Caco-2 (cell line): ENCODE results near the gene CGNL1. TPM values are rescaled to one million over a fixed set of nuclear protein-coding genes. Genes with fewer than 3 reads are reported as not detected.

Experiments used
- BruUV-seq: library from RNA; stranded (reverse); fragments of 400-500 nt; replicated peaks from 2 replicates; lab custom pipeline; 2021; lab: Mats Ljungman, UMichigan
- CTCF ChIA-PET: fragments of 300-600 bp; sonication (Branson Sonifier 250); formaldehyde crosslinking; loops from one replicate; lab custom pipeline; 2022; ENCODE audit warnings: antibody characterized with exemption; lab: Charles Lee
- POLR2A ChIA-PET: fragments of 300-600 bp; sonication (Branson Sonifier 250); formaldehyde crosslinking; loops from one replicate; lab custom pipeline; 2022; ENCODE audit warnings: antibody characterized with exemption; lab: Charles Lee
- DNase-seq, 2 experiments: peaks; one replicate each; pipeline versions ENCODE4 v3.0.0 to v3.0.0-alpha.2; 2020 to 2022
- H3K27me3 ChIP-seq: replicated peaks from 2 replicates; pipeline ENCODE4 v1.6.0; 2011; ENCODE audit warnings: low read length; ENCODE audit not compliant: control insufficient read depth, insufficient read depth
- H3K36me3 ChIP-seq: 2 replicates; pipeline ENCODE4 v1.5.1; 2011; ENCODE audit warnings: low read length; ENCODE audit not compliant: control insufficient read depth, insufficient read depth
- H3K4me1 ChIP-seq: fragments of 250-450 bp; sonication (Bioruptor Pico); 2 replicates; pipeline ENCODE4 v1.5.1; 2020; ENCODE audit warnings: mild to moderate bottlenecking
- H3K4me3 ChIP-seq: 2 replicates; pipeline ENCODE4 v1.5.1; 2011; ENCODE audit warnings: low read depth, mild to moderate bottlenecking, control low read depth, low read length
- H3K9me3 ChIP-seq: fragments of 250-450 bp; sonication (Bioruptor Pico); 2 replicates; pipeline ENCODE4 v1.5.1; 2020; ENCODE audit warnings: mild to moderate bottlenecking, moderate library complexity
- H3K27ac Mint-ChIP-seq: one replicate; pipeline ENCODE4 v1.8.0; 2022; ENCODE audit warnings: mixed read lengths; ENCODE audit not compliant: unreplicated experiment
- H3K27me3 Mint-ChIP-seq: one replicate; pipeline ENCODE4 v1.8.0; 2022; ENCODE audit warnings: mixed read lengths; ENCODE audit not compliant: insufficient read depth, unreplicated experiment
- H3K36me3 Mint-ChIP-seq: one replicate; pipeline ENCODE4 v1.8.0; 2022; ENCODE audit warnings: mild to moderate bottlenecking, mixed read lengths; ENCODE audit not compliant: insufficient read depth, unreplicated experiment
- H3K4me1 Mint-ChIP-seq: one replicate; pipeline ENCODE4 v1.8.0; 2022; ENCODE audit warnings: low read depth, mixed read lengths; ENCODE audit not compliant: unreplicated experiment
- H3K4me3 Mint-ChIP-seq: one replicate; pipeline ENCODE4 v1.8.0; 2022; ENCODE audit warnings: mild to moderate bottlenecking, moderate library complexity, mixed read lengths; ENCODE audit not compliant: unreplicated experiment
- H3K9me3 Mint-ChIP-seq: one replicate; pipeline ENCODE4 v1.8.0; 2022; ENCODE audit warnings: mixed read lengths; ENCODE audit not compliant: unreplicated experiment
- intact Hi-C: fragments of 100-400 bp; cut with micrococcal nuclease; formaldehyde crosslinking; loops from one replicate; pipeline ENCODE4 v1.10.0; 2022; ENCODE audit not compliant: unreplicated experiment
- total RNA-seq: library from RNA; stranded (reverse); gene quantifications from 2 replicates; pipeline ENCODE4 v1.2.3, GENCODE V29; 2022
- TF ChIP-seq, protein P1 (sequence below), 2 experiments: fragments of 200-600 bp in 1 of 2; IDR thresholded peaks; 1 replicate in 1 of 2; 2 replicates in 1 of 2; pipeline versions ENCODE4 v1.5.1 to v1.8.0; 2011 to 2022; ENCODE audit warnings: antibody characterized with exemption in 1 of 2, control low read depth in 1 of 2, inconsistent platforms in 1 of 2, low read depth in 1 of 2, low read length in 1 of 2, mild to moderate bottlenecking in 1 of 2, moderate library complexity in 1 of 2; ENCODE audit not compliant: insufficient read depth in 1 of 2, severe bottlenecking in 1 of 2, unreplicated experiment in 1 of 2

The CGNL1 gene
- total RNA-seq, 1 experiment from 2014 or later, result 8.3 TPM

DNA sequence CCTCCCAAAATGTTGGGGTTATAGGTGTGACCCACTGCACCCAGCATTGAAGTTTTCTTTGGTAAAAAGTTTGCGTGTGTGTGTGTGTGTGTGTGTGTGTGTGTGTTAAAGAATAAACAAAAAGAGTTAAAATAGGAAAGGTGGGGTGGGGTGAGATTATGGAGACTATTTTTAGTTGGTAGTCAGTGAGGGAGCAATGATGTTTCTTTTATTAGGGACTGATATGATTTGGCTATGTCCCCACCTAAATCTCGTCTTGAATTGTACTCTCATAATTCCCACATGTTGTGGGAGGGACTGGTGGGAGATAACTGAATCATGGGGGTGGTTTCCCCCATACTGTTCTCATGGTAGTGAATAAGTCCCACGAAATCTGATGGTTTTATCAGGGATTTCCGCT lies 92.2 kb downstream of the CGNL1 start:
- Mint-ChIP-seq H3K4me1 (no peaks in the 10 kb centered on the region), H3K27me3 (no peaks in the 10 kb centered on the region), H3K36me3 (no peaks in the 10 kb centered on the region), H3K9me3 (no peaks in the 10 kb centered on the region), H3K27ac (no peak overlapping the region), H3K4me3 (no peak overlapping the region)
- TF ChIP-seq, protein P1, sequence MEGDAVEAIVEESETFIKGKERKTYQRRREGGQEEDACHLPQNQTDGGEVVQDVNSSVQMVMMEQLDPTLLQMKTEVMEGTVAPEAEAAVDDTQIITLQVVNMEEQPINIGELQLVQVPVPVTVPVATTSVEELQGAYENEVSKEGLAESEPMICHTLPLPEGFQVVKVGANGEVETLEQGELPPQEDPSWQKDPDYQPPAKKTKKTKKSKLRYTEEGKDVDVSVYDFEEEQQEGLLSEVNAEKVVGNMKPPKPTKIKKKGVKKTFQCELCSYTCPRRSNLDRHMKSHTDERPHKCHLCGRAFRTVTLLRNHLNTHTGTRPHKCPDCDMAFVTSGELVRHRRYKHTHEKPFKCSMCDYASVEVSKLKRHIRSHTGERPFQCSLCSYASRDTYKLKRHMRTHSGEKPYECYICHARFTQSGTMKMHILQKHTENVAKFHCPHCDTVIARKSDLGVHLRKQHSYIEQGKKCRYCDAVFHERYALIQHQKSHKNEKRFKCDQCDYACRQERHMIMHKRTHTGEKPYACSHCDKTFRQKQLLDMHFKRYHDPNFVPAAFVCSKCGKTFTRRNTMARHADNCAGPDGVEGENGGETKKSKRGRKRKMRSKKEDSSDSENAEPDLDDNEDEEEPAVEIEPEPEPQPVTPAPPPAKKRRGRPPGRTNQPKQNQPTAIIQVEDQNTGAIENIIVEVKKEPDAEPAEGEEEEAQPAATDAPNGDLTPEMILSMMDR (IDR thresholded peaks at IDR 0.05; ENCODE audit: insufficient read depth in 1 of 2, low read depth in 1 of 2, low read length in 1 of 2, severe bottlenecking in 1 of 2, unreplicated experiment in 1 of 2), result no peak
- POLR2A ChIA-PET, result no interaction called here
- Histone ChIP-seq H3K36me3 (no peaks in the 10 kb centered on the region), H3K27me3 (no peaks in the 10 kb centered on the region), H3K4me3 (no peak overlapping the region), H3K9me3 (no peaks in the 10 kb centered on the region), H3K4me1 (no peaks in the 10 kb centered on the region)
- no peak for DNase-seq
- CTCF ChIA-PET, result interaction anchor here (0.6 kb wide), 1 partner anchor 451 kb away, joined by 3 read pairs; no protein-coding TSS in a partner anchor
- BruUV-seq, result no TSS peak
- intact Hi-C loops, result no loop called here

DNA sequence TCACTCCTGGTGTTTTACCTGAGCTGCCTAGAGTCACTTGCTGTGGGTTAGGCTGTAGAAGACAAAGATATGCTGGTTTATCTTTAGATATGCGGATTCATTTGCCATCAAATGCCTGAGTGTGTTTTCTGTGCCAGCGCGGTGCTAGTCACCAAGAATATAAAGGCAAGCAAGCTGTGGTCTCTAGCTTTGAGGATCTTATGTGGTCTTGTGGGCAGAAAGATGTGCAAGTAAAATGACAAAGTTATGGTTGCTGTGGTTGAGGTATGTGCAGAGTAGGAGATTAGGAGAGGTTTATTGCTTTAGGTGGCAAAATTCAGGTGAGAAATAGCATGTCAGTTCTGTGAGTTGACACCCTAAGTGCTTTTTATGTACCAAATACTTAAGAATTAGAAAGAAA lies 94.2 kb downstream of the CGNL1 start:
- H3K4me3 ChIP-seq, result no peak overlapping the region
- Mint-ChIP-seq H3K36me3 (no peaks in the 10 kb centered on the region), H3K4me1 (peaks cover 4% of the 10 kb centered on the region), H3K9me3 (no peaks in the 10 kb centered on the region), H3K4me3 (no peak overlapping the region), H3K27me3 (no peaks in the 10 kb centered on the region), H3K27ac (no peak overlapping the region)
- H3K4me1 ChIP-seq, result no peaks in the 10 kb centered on the region
- no peak for DNase-seq
- no peaks in the 10 kb centered on the region for H3K9me3 ChIP-seq
- no TSS peak for BruUV-seq
- intact Hi-C loops, result no loop called here
- no peaks in the 10 kb centered on the region for H3K36me3 ChIP-seq
- no peaks in the 10 kb centered on the region for H3K27me3 ChIP-seq
- TF ChIP-seq, protein P1 (IDR thresholded peaks at IDR 0.05; ENCODE audit: insufficient read depth in 1 of 2, low read depth in 1 of 2, low read length in 1 of 2, severe bottlenecking in 1 of 2, unreplicated experiment in 1 of 2), result no peak
- ChIA-PET POLR2A (no interaction called here), CTCF (interaction anchor here (1.1 kb wide), 1 partner anchor 127 kb away, joined by 3 read pairs; no protein-coding TSS in a partner anchor)

DNA sequence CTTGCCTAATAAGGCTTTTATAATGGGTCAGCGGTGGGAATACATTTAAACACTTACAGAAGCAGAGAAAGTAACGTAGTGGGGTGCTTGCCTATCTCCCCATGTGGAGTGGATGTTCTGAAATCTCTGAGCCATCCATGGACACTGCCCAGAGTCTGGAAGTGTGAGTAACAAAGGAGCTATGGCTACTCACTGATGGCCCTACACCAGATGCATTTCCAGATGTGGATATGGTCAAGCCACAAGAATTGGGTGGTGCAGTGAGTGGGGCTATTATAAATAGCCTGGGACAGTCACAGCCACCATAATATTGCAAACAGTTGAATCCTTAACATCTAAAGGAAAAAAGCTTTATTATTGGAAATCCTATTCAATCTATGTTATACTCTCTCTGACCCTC lies 96.6 kb downstream of the CGNL1 start:
- BruUV-seq, result no TSS peak
- 0 out of 2 replicates have a peak, but pooled peaks cover 2% of the 10 kb centered on the region for H3K36me3 ChIP-seq
- H3K4me1 ChIP-seq, result peaks cover 16% of the 10 kb centered on the region
- ChIA-PET POLR2A (no interaction called here), CTCF (no interaction called here)
- H3K4me3 ChIP-seq, result no peak overlapping the region
- no peak for DNase-seq
- Mint-ChIP-seq H3K4me3 (no peak overlapping the region), H3K9me3 (no peaks in the 10 kb centered on the region), H3K36me3 (peaks cover 5% of the 10 kb centered on the region), H3K4me1 (peaks cover 21% of the 10 kb centered on the region), H3K27me3 (no peaks in the 10 kb centered on the region), H3K27ac (no peak overlapping the region)
- H3K27me3 ChIP-seq, result no peaks in the 10 kb centered on the region
- no peaks in the 10 kb centered on the region for H3K9me3 ChIP-seq
- intact Hi-C loops, result no loop called here
- TF ChIP-seq, protein P1 (IDR thresholded peaks at IDR 0.05; ENCODE audit: insufficient read depth in 1 of 2, low read depth in 1 of 2, low read length in 1 of 2, severe bottlenecking in 1 of 2, unreplicated experiment in 1 of 2), result no peak
